Subcutaneous adipose tissue (tissue), 4 donors: ENCODE measurements around the gene RAB10. TPM values are rescaled to one million over a fixed set of nuclear protein-coding genes. Genes with fewer than 3 reads are reported as not detected.

Experiments used
- total RNA-seq, 4 donors: library from RNA; depleted of rRNA; stranded (reverse); fragments of >200 nt; gene quantifications; one replicate each; pipeline ENCODE4 v1.1.0, GENCODE V29; 2016
- TF ChIP-seq, protein P1 (sequence below): fragments of 450-650 bp; IDR thresholded peaks from one replicate; pipeline ENCODE4 v1.5.1; 2016; ENCODE audit warnings: low read depth, mild to moderate bottlenecking, control low read depth, antibody characterized with exemption, moderate library complexity

The RAB10 gene
- total RNA-seq, 4 donors from 2014 or later = 73.5 to 108 (median 81.9) TPM

DNA sequence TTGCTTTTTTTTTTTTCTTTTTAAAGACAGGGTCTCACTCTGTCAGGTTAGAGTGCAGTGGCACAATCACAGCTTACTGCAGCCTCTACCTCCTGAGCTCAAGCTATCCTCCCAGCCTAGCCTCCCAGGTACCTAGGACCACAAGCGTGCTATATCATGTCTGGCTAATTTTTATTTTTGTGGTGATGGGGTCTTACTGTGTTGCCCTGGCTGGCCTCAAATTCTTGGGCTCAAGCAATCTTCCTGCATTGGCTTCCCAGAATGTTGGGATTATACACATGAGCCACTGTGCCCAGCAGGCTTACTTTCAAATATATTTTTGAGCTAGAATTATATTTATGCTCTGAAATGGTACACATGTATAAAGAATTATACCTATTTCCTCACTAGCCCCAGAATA is 85.6 kb downstream of the RAB10 start:
- TF ChIP-seq, protein P1, sequence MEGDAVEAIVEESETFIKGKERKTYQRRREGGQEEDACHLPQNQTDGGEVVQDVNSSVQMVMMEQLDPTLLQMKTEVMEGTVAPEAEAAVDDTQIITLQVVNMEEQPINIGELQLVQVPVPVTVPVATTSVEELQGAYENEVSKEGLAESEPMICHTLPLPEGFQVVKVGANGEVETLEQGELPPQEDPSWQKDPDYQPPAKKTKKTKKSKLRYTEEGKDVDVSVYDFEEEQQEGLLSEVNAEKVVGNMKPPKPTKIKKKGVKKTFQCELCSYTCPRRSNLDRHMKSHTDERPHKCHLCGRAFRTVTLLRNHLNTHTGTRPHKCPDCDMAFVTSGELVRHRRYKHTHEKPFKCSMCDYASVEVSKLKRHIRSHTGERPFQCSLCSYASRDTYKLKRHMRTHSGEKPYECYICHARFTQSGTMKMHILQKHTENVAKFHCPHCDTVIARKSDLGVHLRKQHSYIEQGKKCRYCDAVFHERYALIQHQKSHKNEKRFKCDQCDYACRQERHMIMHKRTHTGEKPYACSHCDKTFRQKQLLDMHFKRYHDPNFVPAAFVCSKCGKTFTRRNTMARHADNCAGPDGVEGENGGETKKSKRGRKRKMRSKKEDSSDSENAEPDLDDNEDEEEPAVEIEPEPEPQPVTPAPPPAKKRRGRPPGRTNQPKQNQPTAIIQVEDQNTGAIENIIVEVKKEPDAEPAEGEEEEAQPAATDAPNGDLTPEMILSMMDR = no peak

DNA sequence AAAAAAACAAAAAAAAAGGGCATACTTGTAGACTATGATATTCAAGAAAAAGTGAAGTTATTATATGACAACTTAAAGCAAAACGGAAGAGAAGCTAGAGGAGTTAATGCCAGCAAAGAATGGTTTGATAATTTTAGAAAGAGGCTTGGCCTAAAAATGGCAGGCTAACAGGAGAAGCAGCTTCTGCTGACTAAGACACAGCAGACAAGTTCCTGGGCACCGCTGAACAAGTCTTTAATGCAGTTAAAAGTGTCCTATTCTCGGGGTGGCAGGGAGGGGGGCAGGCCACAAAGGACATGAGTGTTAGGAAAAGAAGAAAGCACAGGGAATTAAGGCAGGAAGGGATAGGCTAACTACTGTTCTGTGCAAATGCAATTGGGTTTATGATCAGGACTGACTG is 88.7 kb downstream of the RAB10 start:
- TF ChIP-seq, protein P1 = no peak

DNA sequence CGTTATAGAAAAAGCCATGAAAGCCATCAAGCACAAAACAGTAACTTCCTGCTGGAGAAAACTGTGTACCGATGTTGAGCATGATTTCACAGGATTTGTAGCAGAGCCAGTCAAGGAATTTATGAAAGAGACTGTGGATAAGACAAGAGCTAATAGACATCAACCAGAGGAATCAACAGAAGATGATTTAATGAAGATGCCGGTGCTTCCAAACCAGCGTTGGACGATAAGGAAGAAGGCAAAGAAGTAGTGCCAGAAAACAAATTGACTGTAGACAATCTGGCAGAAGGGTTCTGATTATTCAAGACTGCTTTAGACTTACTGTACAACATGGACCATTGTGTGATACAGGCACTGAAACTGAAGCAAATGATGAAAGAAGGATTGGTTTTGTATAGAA is 89.5 kb downstream of the RAB10 start:
- TF ChIP-seq, protein P1 = no peak

DNA sequence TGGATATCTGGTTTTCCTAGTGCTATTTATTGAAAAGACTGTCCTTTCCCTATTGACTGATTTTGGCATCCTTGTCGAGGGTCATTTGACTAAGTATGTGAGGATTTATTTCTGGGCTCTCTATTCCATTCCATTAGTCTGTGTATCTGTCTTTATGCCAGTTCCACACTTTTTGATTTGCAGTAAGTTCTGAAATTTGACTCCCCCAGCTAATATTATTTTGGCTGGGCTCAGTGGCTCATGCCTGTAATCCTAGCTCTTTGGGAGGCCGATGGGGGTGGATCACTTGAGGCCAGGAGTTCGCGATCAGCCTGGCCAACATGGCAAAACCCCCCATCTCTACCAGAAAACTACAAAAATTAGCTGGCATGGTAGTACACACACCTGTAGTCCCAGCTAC is 92.2 kb downstream of the RAB10 start:
- TF ChIP-seq, protein P1 = no peak

DNA sequence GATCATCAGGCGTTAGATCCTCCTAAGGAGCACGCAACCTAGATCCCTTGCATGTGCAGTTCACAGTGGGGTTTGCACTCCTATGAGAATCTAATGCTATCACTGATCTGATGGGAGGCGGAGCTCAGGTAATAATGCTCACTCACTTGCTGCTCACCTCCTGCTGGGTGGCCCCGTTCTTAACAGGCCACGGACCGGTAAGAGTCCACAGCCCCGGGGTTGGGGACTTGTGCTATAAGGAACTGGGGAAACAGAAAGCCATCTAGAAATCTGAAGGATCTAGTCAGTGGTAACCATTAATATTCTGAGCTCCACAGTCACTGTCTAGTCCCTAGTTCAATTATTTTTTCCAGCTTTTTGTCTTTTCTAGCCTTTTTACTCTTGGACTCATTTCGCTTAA is 94.3 kb downstream of the RAB10 start:
- TF ChIP-seq, protein P1 = no peak

DNA sequence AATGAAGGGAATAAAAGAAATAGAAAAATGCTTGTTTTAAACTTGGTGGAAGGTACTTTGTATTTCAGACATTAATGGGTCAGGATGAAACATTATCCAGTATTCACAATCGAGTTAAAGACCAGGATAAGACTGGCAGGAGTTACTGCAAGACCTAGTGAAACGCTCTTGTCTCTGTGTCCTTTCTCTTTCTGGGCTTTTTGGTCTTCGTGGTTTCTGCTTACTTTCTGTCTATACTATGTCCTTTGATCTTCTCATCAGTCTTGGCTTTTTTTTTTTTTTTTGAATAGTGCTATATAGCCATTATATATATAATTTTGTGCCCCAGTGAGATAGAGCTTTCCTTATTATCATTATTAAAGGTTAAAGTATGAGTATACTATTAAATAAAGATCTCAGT is 96.9 kb downstream of the RAB10 start:
- TF ChIP-seq, protein P1 = no peak

DNA sequence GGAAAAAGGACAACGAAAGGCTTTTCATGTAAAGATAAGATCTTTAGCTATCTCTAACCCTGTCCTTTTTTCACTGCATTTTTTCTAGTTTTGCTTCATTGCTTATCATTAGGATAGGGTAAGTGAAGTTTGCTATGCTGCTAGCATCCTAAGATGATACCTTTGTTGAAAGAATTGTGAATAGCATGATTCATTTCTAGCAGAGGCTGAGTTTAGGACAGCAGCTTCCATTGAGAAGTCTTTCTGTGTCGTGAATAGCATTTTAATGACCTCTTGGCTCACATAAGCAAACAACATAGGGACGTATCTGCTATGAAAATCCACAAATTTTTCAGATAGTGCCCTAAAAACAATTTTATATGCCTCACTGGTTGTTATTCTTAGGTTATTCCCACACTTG is 102.6 kb downstream of the RAB10 start:
- TF ChIP-seq, protein P1 = no peak
